D341Med (cell line): ENCODE data around the gene DSCAM.

Source experiments
- DNase-seq: peaks from one replicate; pipeline ENCODE4 v3.0.0; 2012; ENCODE audit warnings: low spot score

The DSCAM gene

GRCh38 chr21:40652436-40652835 is 194.5 kb downstream of the DSCAM start:
- DNase-seq: no peak

GRCh38 chr21:40647706-40648105 is 199.3 kb downstream of the DSCAM start:
- no peak for DNase-seq

DNA sequence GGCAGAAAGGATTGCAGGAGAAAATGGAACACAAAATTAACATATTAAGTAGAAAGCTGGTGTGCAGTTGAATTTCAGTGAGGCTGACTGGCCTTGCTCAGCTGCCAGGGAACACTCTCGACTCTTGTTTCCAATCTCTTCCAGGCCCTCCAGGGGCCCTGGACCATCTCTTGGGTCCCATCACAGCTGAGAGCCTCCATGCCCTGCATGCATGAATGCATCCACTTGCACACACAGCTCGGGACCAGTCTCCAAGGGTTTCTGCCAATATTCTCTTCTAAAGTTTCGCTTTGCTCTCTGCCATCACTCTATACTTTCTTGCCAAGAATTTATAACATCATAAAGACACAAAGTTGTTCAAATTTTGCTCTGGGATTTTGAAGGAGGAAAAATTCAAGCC is 200.3 kb downstream of the DSCAM start:
- DNase-seq: no peak

- DNase-seq: no peak
Observed at GRCh38 chr21:40641042-40641441, 205.9 kb downstream of the DSCAM start.

GRCh38 chr21:40640266-40640789 is 206.6 kb downstream of the DSCAM start:
- no peak for DNase-seq

- DNase-seq: no peak
Observed at GRCh38 chr21:40639616-40640194, 207.3 kb downstream of the DSCAM start.

- DNase-seq: no peak
Observed at GRCh38 chr21:40638466-40639251, 208.3 kb downstream of the DSCAM start.

- DNase-seq: no peak
Observed at GRCh38 chr21:40636026-40636425, 210.9 kb downstream of the DSCAM start.

DNA sequence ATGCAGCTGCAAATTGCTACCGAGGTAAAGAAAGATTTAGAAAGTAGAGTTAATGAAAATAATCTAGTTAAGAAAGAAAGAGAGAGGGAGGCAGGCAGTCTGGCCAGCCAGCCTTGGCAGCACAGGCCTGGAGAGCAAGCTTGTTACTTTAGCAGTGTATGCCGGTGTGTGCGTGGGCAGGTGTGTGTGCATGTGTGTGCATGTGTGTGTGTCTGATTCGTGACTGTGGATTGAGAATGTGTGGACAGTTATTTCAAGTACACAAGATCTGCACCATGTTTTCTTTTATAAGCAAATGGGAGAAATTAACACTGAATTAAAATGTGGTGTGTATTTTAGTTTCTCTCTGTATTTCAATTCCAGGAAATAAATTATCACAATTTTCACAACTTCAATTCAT is 211.6 kb downstream of the DSCAM start:
- no peak for DNase-seq

- no peak for DNase-seq
Observed at GRCh38 chr21:40634141-40634540, 212.8 kb downstream of the DSCAM start.

DNA sequence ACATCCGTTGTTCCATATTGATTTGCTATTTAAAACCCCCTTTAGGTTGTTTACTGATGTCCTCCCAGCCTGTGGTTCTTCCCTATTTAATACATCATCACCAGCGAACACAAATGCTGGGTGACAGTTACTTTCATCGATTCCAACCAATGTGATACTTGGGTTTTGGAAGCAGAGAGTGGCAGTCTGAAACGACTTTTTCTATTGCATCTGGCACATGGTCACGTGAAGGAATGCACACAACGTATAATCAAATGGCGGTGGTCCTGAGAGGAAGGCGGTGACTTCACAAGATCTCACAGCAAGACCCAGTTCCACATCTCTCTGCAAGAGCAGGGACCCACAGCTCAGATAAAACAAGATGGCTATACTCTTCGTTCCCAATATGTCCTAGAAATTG is 213.9 kb downstream of the DSCAM start:
- no peak for DNase-seq

GRCh38 chr21:40631211-40631610 is 215.7 kb downstream of the DSCAM start:
- no peak for DNase-seq

- DNase-seq: no peak
Observed at GRCh38 chr21:40625991-40626390, 221.0 kb downstream of the DSCAM start.

- DNase-seq: no peak
Observed at GRCh38 chr21:40623528-40623927, 223.4 kb downstream of the DSCAM start.

GRCh38 chr21:40622531-40622930 is 224.4 kb downstream of the DSCAM start:
- no peak for DNase-seq

DNA sequence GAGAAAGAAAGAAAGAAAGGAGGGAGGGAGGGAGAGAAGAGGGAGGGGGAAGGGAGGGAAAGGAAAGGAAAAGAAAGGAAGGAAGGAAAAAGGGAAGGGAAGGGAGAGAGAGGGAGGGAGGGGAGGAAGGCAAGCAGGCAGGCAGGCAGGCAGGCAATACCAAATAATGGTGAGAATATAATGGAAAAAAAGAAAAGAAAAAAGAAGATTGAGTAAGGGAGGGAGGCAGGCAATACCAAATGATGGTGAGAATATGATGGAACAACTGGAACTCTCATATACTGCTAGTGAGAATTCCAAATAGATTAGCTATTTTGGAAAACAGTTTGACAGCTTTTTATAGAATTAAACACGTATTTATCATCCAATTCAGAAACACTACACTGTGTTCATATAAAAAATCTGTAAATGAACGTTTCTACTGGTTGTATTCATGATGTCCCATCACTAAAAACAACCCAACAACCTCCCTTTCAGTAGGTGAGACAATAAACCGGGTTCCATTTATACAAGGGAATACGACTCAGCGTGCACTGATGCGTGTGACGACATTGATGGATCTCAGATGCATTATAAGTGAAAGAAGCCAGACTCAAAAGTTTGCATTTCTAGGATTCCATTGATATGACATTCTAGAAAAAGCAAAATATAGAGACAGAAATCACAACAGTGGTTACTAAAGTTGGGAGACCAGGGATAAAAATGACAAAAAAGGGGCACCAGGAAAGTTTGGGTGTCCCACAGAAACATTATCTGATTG is 226.4 kb downstream of the DSCAM start:
- DNase-seq: no peak

- DNase-seq: no peak
Observed at GRCh38 chr21:40618191-40618973, 228.6 kb downstream of the DSCAM start.

DNA sequence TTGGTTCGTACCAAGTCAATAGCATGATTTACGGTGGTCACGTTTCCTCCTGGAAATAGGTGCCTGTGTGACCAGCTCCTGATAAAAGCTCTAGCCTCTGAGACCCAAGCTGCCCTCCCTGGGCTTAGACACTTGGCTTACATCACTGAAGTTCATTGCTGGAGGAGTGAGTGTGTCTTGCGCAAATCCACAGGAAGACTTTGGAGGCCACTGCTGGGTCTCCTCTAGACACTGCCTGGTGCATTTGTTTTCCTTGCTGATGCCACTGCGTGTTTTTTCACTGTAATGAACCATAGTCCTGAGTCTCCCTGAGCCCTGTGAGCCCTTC is 230.6 kb downstream of the DSCAM start:
- no peak for DNase-seq

GRCh38 chr21:40615505-40616376 is 231.2 kb downstream of the DSCAM start:
- DNase-seq: no peak

- no peak for DNase-seq
Observed at GRCh38 chr21:40613546-40614030, 233.4 kb downstream of the DSCAM start.

DNA sequence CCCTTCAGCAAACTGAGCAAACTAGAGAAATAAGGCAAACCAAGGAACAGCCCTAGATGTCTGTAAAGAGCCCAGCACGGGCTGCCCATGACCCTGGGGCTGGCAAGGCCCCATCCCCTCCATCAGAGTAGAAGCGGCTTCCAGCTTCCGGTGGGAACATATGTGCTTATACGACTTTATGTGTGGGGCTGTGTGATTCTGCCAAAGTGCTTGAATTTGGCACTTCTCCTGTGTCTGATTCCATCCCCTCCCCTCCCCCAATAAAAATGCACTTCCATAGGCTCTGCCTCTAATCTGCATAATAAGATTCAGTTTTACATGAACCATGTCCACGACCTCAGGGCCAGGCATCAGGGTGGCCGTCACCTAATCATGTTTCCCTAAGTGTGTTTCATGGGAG is 236.6 kb downstream of the DSCAM start:
- no peak for DNase-seq
